DND-41 (cell line): Measurements from ENCODE around the gene MYADML2.

ENCODE experiments used
- CTCF ChIP-seq: IDR thresholded peaks from 2 replicates; pipeline ENCODE4 v1.5.1; 2012; ENCODE audit warnings: borderline replicate concordance, low read length, moderate library complexity, mild to moderate bottlenecking; ENCODE audit not compliant: poor library complexity, severe bottlenecking; ENCODE audit errors: extremely low read depth
- EZH2 ChIP-seq: IDR thresholded peaks from 3 replicates; pipeline ENCODE4 v1.6.1; 2012; ENCODE audit warnings: borderline replicate concordance, low read depth, mild to moderate bottlenecking, moderate library complexity, low read length, inconsistent platforms; ENCODE audit not compliant: severe bottlenecking

GRCh38 chr17:81898885-81899284, 48.1 kb downstream of the MYADML2 start:
- TF ChIP-seq CTCF, result no peak
- no peak for TF ChIP-seq EZH2
